Spleen (tissue), 7 donors: Measurements from ENCODE around the gene SRSF9.

Source experiments
- POLR2AphosphoS5 ChIP-seq, 3 donors: sonication (generic); formaldehyde crosslinking; IDR thresholded peaks; one replicate each; pipeline ENCODE4 v1.5.1; 2017; ENCODE audit warnings: antibody characterized with exemption in 3 of 3
- TF ChIP-seq, protein P1 (sequence below), 11 experiments: fragments of 200-600 bp in 7 of 11; fragments of 450-650 bp in 4 of 11; sonication (generic) in 4 of 11; IDR thresholded peaks in 8 of 11; conservative IDR thresholded peaks in 3 of 11; 1 replicate in 7 of 11; 2 replicates in 4 of 11; pipeline versions ENCODE4 v1.4.0 to v1.8.0; 2016 to 2021; ENCODE audit warnings: antibody characterized with exemption in 11 of 11, inconsistent platforms in 4 of 11, mild to moderate bottlenecking in 1 of 11
- donor health status: DM: no; HTN: no; CAD: no; lungs with moderate emphysema.
- donor health status: DM: no; HTN: no; CAD: no.
- donor health status: DM: no; HTN: no; CAD: no.

DNA sequence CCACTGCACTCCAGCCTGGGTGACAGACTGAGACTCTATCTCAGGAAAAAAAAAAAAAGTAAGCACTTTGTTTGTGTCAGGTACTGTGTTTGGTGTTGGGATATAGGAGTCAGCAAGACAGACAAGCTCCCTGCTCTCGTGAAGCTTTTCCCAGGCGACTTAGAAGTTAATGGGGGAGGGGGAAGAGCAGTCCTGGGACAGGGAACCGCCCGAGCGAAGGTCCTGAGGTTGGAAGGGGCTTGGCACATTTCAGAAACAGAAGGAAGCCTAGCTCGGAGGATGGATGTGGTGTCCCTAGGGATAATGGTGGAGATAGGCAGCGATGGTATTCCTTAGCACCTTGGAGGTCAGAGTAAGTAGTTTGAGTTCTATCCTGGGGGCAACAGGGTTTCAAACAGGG is 40.2 kb downstream of the SRSF9 start:
- TF ChIP-seq, protein P1, sequence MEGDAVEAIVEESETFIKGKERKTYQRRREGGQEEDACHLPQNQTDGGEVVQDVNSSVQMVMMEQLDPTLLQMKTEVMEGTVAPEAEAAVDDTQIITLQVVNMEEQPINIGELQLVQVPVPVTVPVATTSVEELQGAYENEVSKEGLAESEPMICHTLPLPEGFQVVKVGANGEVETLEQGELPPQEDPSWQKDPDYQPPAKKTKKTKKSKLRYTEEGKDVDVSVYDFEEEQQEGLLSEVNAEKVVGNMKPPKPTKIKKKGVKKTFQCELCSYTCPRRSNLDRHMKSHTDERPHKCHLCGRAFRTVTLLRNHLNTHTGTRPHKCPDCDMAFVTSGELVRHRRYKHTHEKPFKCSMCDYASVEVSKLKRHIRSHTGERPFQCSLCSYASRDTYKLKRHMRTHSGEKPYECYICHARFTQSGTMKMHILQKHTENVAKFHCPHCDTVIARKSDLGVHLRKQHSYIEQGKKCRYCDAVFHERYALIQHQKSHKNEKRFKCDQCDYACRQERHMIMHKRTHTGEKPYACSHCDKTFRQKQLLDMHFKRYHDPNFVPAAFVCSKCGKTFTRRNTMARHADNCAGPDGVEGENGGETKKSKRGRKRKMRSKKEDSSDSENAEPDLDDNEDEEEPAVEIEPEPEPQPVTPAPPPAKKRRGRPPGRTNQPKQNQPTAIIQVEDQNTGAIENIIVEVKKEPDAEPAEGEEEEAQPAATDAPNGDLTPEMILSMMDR (IDR thresholded peaks at IDR 0.05 in 8 of 11, conservative IDR thresholded peaks at IDR 0.05 in 3 of 11), result no peak
- TF ChIP-seq POLR2AphosphoS5 (IDR thresholded peaks at IDR 0.05), result no peak
